Lower leg skin (tissue), 4 donors: ENCODE measurements around the gene CNNM2. TPM values are rescaled to one million over a fixed set of nuclear protein-coding genes. Genes with fewer than 3 reads are reported as not detected.
"Not testable (repeated sequence)": the region's sequence is repeated elsewhere in the genome, so short reads cannot be mapped to it uniquely, and the experiment has no call there.

ENCODE experiments used
- DNase-seq, 2 donors: peaks; one replicate each; pipeline ENCODE4 v3.0.0-alpha.2; 2019; ENCODE audit warnings: low spot score in 2 of 2
- H3K4me3 ChIP-seq: fragments of 200-600 bp; sonication (generic); 2 replicates; pipeline ENCODE4 v1.5.1; 2017; ENCODE audit warnings: mild to moderate bottlenecking, low read depth; ENCODE audit not compliant: poor library complexity, severe bottlenecking
- POLR2A ChIP-seq, 2 donors: fragments of 450-650 bp; IDR thresholded peaks; one replicate each; pipeline ENCODE4 v1.6.1; 2016 to 2017; ENCODE audit warnings: antibody characterized with exemption in 2 of 2, mild to moderate bottlenecking in 1 of 2, moderate library complexity in 1 of 2
- WGBS, 2 donors: methylation state at CpG; one replicate each; pipeline ENCODE4 v1.1.5; 2018; 5-methylcytosine and 5-hydroxymethylcytosine counted together
- intact Hi-C: fragments of 100-400 bp; cut with DNase I; formaldehyde crosslinking; loops from one replicate; pipeline ENCODE4 v1.15.0; 2023; ENCODE audit warnings: low total_unique reads
- total RNA-seq, 4 donors: library from RNA; depleted of rRNA; stranded (reverse); fragments of >200 nt; gene quantifications; one replicate each; pipeline ENCODE4 v1.1.0, GENCODE V29; 2016
- TF ChIP-seq, protein P1 (sequence below), 3 donors: fragments of 450-650 bp; IDR thresholded peaks; one replicate each; pipeline ENCODE4 v1.5.1; 2016; ENCODE audit warnings: antibody characterized with exemption in 3 of 3, mild to moderate bottlenecking in 3 of 3, moderate library complexity in 2 of 3

The CNNM2 gene
- total RNA-seq, 4 donors from 2014 or later: 9.6 to 21.9 (median 14.5) TPM

DNA sequence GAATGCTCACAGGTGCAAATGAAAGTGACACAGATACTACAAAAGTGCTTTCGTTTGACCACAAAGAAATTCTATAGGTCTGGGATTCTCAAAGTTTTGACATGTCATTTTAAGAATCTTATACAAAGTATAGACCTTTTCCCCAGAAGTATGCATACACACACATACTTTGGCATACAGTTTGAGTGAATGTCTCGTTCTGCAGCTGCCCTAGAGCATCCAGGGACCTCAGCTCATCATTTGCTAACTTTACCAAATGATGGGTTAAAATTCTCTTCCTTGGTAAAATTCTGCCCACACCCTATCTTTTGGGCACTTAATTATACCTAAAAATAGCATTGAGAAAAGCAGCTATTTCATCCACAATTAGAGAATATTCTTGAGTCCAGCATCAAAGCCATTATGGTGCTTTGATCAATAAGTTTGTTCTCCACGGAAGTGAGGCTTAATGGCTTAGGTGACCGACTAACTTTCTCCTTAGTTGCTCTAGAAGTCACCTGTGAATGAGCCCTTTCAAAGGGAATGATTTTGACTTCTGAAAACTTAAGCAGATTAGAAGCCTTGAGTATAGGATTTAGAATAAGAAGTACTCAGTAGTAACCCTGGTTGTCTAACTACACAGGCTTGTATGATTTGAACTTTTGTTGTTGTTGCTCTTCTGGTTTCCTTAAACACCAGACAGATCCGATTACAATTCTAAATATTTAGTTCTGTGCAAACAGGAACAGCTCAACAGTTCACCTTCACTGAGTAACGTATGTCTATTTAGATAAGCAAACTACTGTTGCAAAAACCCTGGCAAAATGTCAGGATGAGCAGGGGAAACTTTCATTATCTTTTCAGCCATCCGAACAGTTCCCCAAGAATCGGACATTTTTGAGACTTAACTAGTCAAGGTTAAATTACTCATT, 70.6 kb downstream of the CNNM2 start:
- TF ChIP-seq, protein P1, sequence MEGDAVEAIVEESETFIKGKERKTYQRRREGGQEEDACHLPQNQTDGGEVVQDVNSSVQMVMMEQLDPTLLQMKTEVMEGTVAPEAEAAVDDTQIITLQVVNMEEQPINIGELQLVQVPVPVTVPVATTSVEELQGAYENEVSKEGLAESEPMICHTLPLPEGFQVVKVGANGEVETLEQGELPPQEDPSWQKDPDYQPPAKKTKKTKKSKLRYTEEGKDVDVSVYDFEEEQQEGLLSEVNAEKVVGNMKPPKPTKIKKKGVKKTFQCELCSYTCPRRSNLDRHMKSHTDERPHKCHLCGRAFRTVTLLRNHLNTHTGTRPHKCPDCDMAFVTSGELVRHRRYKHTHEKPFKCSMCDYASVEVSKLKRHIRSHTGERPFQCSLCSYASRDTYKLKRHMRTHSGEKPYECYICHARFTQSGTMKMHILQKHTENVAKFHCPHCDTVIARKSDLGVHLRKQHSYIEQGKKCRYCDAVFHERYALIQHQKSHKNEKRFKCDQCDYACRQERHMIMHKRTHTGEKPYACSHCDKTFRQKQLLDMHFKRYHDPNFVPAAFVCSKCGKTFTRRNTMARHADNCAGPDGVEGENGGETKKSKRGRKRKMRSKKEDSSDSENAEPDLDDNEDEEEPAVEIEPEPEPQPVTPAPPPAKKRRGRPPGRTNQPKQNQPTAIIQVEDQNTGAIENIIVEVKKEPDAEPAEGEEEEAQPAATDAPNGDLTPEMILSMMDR (IDR thresholded peaks at IDR 0.05): no peak
- TF ChIP-seq POLR2A (IDR thresholded peaks at IDR 0.05): no peak
- DNase-seq: no peak
- 54 to 67% methylated on average over 8 of the region's 8 CpGs for WGBS, 2 donors
- intact Hi-C loops: no loop called here
- H3K4me3 ChIP-seq: no peak overlapping the region

DNA sequence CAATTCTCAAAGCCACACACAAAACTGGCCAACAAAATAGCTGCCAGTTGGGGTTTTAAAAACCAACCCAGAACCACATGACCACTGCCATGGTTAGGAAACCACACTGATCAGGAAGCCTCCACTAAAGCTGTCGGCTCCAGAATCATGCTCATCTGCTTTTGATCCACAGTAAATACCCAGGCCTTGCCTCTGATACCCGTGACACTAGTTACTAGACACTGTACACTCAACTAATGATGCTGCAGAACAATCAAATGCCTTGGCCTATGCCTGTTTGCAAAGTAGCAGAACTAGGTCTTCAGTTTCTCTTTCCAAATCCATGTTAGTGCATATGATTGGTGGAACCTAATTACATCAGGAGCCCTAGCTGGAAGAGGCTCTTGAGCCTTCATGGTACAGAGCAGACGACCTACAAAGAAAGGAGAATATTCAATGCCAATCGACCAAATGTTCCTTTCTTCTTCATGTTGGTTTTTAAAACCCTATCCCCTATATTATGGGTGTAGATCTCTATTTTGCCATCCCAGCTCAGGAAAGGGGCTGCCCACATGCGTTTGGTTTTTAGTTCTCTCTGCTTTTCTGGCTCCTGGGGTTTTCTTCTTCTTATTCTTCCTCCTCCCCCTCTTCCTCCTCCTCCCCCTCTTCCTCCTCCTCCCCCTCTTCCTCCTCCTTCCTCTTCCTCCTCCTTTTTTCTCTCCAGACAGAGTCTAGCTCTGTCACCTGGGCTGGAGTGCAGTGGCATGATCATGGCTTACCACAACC, 76.6 kb downstream of the CNNM2 start:
- TF ChIP-seq, protein P1 (IDR thresholded peaks at IDR 0.05): no peak
- no peak for TF ChIP-seq POLR2A (IDR thresholded peaks at IDR 0.05)
- no peak for DNase-seq
- intact Hi-C loops: loop anchor here (10.0 kb wide), 1 partner anchor 1390 kb away; no protein-coding TSS in a partner anchor
- WGBS, 2 donors: 85% methylated on average over 5 of the region's 5 CpGs
- H3K4me3 ChIP-seq: no peak overlapping the region

DNA sequence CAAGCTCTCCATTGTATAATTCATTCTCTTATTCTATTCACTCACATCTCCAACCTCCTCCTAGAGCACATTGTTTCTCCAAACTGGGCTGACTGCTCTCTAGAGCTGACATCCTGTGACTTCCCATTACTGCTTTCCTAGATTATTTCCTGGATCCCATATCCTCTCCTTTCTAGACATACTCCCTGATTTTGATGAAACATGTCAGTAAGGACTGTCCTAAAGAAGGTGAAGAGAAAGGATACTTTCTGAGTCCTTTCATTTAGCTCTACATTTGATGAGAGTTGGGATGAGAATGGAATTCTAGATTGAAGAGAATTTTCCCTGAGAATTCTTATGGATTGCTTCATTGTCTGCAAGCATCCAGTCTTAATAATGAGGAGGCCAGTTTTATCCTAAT, 78.8 kb downstream of the CNNM2 start:
- intact Hi-C loops: loop anchor here (10.0 kb wide), 1 partner anchor 1392 kb away; no protein-coding TSS in a partner anchor
- DNase-seq: no peak
- no peak for TF ChIP-seq POLR2A (IDR thresholded peaks at IDR 0.05)
- TF ChIP-seq, protein P1 (IDR thresholded peaks at IDR 0.05): no peak
- H3K4me3 ChIP-seq: no peak overlapping the region

DNA sequence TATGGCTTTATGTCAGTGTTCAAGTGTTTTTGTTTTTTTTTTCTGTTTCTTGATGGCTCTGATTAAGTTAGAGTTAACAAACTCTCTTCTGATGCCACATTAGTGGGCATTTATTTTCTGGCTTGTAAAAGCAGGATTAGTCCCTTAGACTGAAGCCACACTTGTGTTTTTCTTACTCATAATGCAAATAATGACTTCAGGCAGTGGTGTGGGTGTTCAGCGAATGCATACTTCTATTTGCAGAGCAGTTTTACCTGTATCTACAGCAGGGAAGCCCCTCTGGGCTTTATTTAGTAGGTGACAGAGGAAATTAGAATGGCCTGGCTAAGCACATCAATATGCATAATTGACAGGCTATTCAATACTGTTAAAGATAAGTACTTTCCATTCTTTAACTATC, 79.9 kb downstream of the CNNM2 start:
- no peak for DNase-seq
- TF ChIP-seq, protein P1 (IDR thresholded peaks at IDR 0.05): no peak
- TF ChIP-seq POLR2A (IDR thresholded peaks at IDR 0.05): no peak
- intact Hi-C loops: loop anchor here (10.0 kb wide), 1 partner anchor 1393 kb away; no protein-coding TSS in a partner anchor
- WGBS, 2 donors: 71 to 73% methylated on average over 1 of the region's 1 CpG
- H3K4me3 ChIP-seq: no peak overlapping the region

DNA sequence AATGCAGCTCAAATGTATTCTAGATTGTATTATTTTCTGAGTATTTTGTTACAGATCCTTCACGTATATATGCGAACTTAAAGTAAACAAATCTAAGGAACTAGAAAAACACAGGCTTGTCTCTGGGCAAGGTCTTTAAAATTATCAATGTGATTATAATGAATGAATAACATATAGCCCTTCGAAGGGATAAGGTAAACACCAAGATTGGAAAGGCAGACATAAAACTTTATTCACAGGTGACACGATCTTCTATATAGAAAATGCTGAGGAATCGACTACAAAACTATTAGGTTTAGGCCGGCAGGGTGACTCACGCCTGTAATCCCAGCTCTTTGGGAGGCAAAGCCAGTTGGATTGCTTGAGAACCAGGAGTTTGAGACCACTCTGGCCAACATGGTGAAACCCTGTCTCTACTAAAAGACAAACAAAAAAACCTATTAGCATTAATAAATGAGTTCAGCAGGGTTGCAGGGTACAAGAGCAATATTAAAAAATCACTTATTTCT, 80.4 kb downstream of the CNNM2 start:
- 93 to 94% methylated on average over 7 of the region's 7 CpGs for WGBS, 2 donors
- intact Hi-C loops: loop anchor here (10.0 kb wide), 1 partner anchor 1394 kb away; no protein-coding TSS in a partner anchor
- no peak for DNase-seq
- TF ChIP-seq POLR2A (IDR thresholded peaks at IDR 0.05): no peak
- TF ChIP-seq, protein P1 (IDR thresholded peaks at IDR 0.05): no peak
- no peak overlapping the region for H3K4me3 ChIP-seq

DNA sequence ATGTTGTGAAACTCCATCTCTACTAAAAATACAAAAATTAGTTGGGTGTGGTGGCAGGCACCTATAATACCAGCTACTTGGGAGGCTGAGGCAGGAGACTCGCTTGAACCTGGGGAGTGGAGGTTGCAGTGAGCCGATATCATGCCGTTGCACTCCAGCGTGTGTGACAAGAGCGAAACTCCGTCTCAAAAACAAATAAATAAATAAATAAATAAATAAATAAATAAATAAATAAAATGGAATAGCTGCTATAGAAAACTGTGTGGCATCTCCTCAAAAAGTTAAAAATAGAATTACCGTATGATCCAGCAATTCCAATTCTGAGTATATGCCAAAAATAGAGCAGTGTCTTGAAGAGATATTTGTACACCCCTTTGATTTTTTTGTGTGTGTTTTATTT, 82.0 kb downstream of the CNNM2 start:
- WGBS, 2 donors: 93 to 95% methylated on average over 7 of the region's 7 CpGs
- H3K4me3 ChIP-seq, intact Hi-C loops, DNase-seq: not testable (repeated sequence)
